Lung (tissue), 12 donors: ENCODE measurements around the gene CLEC14A. TPM values are rescaled to one million over a fixed set of nuclear protein-coding genes. Genes with fewer than 3 reads are reported as not detected.

Experiments
- ATAC-seq: fragments of 200-7000 bp; cut with Tn5 transposase; one replicate; pipeline ENCODE4 v1.9.1; 2020; ENCODE audit warnings: moderate number of reproducible peaks; ENCODE audit not compliant: insufficient read depth, low FRiP score
- DNase-seq, 3 donors: peaks; one replicate each; pipeline ENCODE4 v3.0.0-alpha.2; 2013 to 2017
- H3K27ac ChIP-seq, 2 donors: one replicate each; pipeline ENCODE4 v1.5.1; 2013; ENCODE audit warnings: mild to moderate bottlenecking in 2 of 2, moderate library complexity in 2 of 2, control low read depth in 1 of 2, inconsistent platforms in 1 of 2, low read depth in 1 of 2, low read length in 1 of 2
- H3K27me3 ChIP-seq, 3 donors: one replicate each; pipeline ENCODE4 v1.5.1; 2013; ENCODE audit warnings: low read length in 2 of 3; ENCODE audit not compliant: control insufficient read depth in 3 of 3, insufficient read depth in 3 of 3
- H3K36me3 ChIP-seq, 4 donors: one replicate each; pipeline ENCODE4 v1.5.1; 2013; ENCODE audit warnings: low read length in 4 of 4, mild to moderate bottlenecking in 1 of 4, moderate library complexity in 1 of 4; ENCODE audit not compliant: control insufficient read depth in 4 of 4, insufficient read depth in 4 of 4
- H3K4me1 ChIP-seq, 5 donors: one replicate each; pipeline ENCODE4 v1.5.1; 2013; ENCODE audit warnings: low read length in 5 of 5, mild to moderate bottlenecking in 2 of 5, moderate library complexity in 1 of 5; ENCODE audit not compliant: control insufficient read depth in 5 of 5, insufficient read depth in 5 of 5
- H3K4me3 ChIP-seq: one replicate; pipeline ENCODE4 v1.5.1; 2013; ENCODE audit warnings: mild to moderate bottlenecking, control low read depth, moderate library complexity
- H3K9ac ChIP-seq, 2 donors: one replicate each; pipeline ENCODE4 v1.5.1; 2013; ENCODE audit warnings: low read length in 2 of 2, control low read depth in 1 of 2; ENCODE audit not compliant: insufficient read depth in 1 of 2
- H3K9me3 ChIP-seq, 4 donors: one replicate each; pipeline ENCODE4 v1.5.1; 2013; ENCODE audit warnings: low read length in 3 of 4, mild to moderate bottlenecking in 1 of 4, moderate library complexity in 1 of 4; ENCODE audit not compliant: control insufficient read depth in 4 of 4, insufficient read depth in 3 of 4
- WGBS, 2 donors: extraction: QIAGEN DNeasy Blood & Tissue Kit; methylation state at CpG; one replicate each; pipeline ENCODE4 v1.1.7; 2013; 5-methylcytosine and 5-hydroxymethylcytosine counted together
- polyA plus RNA-seq, 2 donors: library from polyadenylated mRNA; stranded (reverse); fragments of 200-250 nt; gene quantifications; one replicate each; pipeline ENCODE4 v1.2.1, GENCODE V29; 2013
- total RNA-seq, 2 donors: library from RNA; depleted of rRNA in 1 of 2; stranded (reverse); fragments of >200 nt in 1 of 2; gene quantifications; one replicate each; pipeline ENCODE4 v1.2.1, GENCODE V29; 2014 to 2021
- TF ChIP-seq, protein P1 (sequence below): IDR thresholded peaks from 2 replicates; pipeline ENCODE4 v1.5.1; 2012; ENCODE audit warnings: mild to moderate bottlenecking; ENCODE audit errors: control extremely low read depth, extremely low read depth
- donor health status: control.
- donor health status: control.
- donor health status: Bipolar disorder and iron deficiency.
- donor health status: healthy.
- donor health status: DM: yes; HTN: yes; CAD: no.

The CLEC14A gene
- total and polyA plus RNA-seq, 4 donors = 28.4 to 97.7 (median 83.3) TPM

DNA sequence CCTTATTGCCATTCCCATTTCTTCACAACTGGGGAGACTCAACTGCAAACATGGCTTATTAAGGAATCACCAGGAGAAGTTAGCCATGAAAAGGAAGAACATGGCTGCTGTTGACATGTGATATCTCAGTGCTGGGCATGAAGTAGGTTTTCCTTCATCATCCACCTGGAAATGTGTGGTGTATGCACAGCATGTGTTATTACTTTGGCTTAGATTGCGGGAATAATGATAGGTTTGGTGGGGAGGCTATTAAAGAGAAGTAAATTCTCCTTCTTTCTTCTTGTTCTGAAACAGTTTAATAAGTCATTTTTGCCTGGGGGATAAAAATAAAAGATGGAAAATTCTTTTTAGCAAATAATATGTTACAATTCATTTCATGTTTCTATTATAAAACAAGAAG lies 23.7 kb upstream of the CLEC14A start:
- no peak for DNase-seq
- 90 to 95% methylated on average over 1 of the region's 1 CpG for WGBS, 2 donors
- Histone ChIP-seq H3K4me3 (no peak overlapping the region), H3K36me3 (no peaks in the 10 kb centered on the region), H3K27ac (no peak overlapping the region), H3K9me3 (peaks cover 0 to 3% (median 0%) of the 10 kb centered on the region in 4 donors), H3K9ac (no peak overlapping the region), H3K4me1 (peaks cover 0 to 5% (median 0%) of the 10 kb centered on the region in 5 donors), H3K27me3 (no peaks in the 10 kb centered on the region)
- TF ChIP-seq, protein P1, sequence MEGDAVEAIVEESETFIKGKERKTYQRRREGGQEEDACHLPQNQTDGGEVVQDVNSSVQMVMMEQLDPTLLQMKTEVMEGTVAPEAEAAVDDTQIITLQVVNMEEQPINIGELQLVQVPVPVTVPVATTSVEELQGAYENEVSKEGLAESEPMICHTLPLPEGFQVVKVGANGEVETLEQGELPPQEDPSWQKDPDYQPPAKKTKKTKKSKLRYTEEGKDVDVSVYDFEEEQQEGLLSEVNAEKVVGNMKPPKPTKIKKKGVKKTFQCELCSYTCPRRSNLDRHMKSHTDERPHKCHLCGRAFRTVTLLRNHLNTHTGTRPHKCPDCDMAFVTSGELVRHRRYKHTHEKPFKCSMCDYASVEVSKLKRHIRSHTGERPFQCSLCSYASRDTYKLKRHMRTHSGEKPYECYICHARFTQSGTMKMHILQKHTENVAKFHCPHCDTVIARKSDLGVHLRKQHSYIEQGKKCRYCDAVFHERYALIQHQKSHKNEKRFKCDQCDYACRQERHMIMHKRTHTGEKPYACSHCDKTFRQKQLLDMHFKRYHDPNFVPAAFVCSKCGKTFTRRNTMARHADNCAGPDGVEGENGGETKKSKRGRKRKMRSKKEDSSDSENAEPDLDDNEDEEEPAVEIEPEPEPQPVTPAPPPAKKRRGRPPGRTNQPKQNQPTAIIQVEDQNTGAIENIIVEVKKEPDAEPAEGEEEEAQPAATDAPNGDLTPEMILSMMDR = no peak
- no peak for ATAC-seq

DNA sequence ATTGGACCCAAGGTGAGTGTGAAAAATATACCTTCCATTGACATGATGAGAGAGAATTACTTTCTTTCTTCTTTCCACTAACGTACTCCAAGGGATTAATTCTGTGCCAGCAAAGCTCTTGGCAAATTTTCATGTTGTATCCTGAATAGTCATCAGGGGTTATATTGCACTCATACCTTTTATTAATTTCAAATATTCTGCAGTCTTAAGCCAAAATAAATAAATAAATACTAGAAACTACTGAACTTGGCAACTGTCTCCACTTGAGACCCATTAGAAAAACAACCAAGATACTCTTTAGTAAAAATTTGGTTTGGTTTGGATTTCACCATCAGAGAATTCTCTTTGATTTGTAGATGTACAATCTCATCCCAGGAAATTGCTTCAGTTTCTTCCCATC lies 22.1 kb upstream of the CLEC14A start:
- no peak overlapping the region for H3K27ac ChIP-seq
- H3K4me3 ChIP-seq = no peak overlapping the region
- TF ChIP-seq, protein P1 = no peak
- no peaks in the 10 kb centered on the region for H3K27me3 ChIP-seq
- no peaks in the 10 kb centered on the region for H3K36me3 ChIP-seq
- ATAC-seq (no peak), DNase-seq (no peak)
- WGBS, 2 donors = 37 to 70% methylated on average over 1 of the region's 1 CpG
- no peak overlapping the region for H3K9ac ChIP-seq
- H3K9me3 ChIP-seq = peaks cover 0 to 3% (median 0%) of the 10 kb centered on the region in 4 donors
- peaks cover 0 to 2% (median 0%) of the 10 kb centered on the region in 5 donors for H3K4me1 ChIP-seq

DNA sequence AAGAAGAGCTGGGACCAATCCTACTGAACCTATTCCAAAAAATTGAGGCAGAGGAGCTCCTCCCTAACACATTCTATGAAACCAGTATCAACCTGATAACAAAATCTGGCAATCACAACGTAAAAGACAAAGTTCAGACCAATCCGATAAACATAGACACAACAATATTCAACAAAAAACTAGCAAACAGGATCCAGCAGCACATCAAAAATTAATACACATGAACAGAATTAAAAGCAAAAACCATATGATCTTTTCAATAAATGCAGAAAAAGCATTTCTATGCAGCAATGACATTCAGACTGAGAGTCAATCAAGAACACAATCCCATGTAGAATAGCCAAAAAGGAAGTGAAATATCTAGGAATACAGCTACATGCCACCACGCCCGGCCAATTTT lies 7.0 kb upstream of the CLEC14A start:
- no peak overlapping the region for H3K27ac ChIP-seq
- DNase-seq (no peak), ATAC-seq (no peak)
- TF ChIP-seq, protein P1 = no peak
- 91 to 92% methylated on average over 4 of the region's 4 CpGs for WGBS, 2 donors
- peaks cover 0 to 5% (median 2%) of the 10 kb centered on the region in 4 donors for H3K9me3 ChIP-seq
- no peak overlapping the region for H3K9ac ChIP-seq
- H3K36me3 ChIP-seq = no peaks in the 10 kb centered on the region
- no peak overlapping the region for H3K4me3 ChIP-seq
- H3K4me1 ChIP-seq = no peaks in the 10 kb centered on the region
- H3K27me3 ChIP-seq = no peaks in the 10 kb centered on the region

DNA sequence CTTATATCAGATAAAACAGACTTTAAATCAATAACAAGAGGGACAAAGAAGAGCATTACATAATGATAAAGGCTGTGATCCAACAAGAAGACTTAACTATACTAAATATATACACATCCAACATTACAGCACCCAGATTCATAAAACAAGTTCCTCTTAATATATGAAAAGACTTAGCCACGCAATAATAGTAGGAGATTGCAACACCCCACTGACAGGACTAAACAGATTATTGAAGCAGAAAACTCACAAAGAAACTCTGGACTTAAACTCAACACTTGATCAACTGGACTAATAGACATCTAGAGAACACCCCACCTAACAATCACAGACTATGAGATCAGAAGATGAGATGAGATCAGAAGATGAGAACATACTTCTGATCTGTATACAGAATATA lies 5.7 kb upstream of the CLEC14A start:
- H3K27me3 ChIP-seq = peaks cover 0 to 3% (median 0%) of the 10 kb centered on the region in 3 donors
- no peak overlapping the region for H3K4me3 ChIP-seq
- no peak overlapping the region for H3K9ac ChIP-seq
- H3K27ac ChIP-seq = no peak overlapping the region
- 42 to 71% methylated on average over 1 of the region's 1 CpG for WGBS, 2 donors
- no peak for DNase-seq
- H3K36me3 ChIP-seq = no peaks in the 10 kb centered on the region
- ATAC-seq = no peak
- H3K9me3 ChIP-seq = peaks cover 0 to 5% (median 2%) of the 10 kb centered on the region in 4 donors
- TF ChIP-seq, protein P1 = no peak
- H3K4me1 ChIP-seq = no peaks in the 10 kb centered on the region
